Mucosa of stomach (tissue), 1 donor: ENCODE data around the gene CD52.
"Not testable (repeated sequence)": the region's sequence is repeated elsewhere in the genome, so short reads cannot be mapped to it uniquely, and the experiment has no call there.

Experiments used
- H3K27me3 ChIP-seq: one replicate; pipeline ENCODE4 v1.7.0; 2013; ENCODE audit warnings: mild to moderate bottlenecking, low read length; ENCODE audit not compliant: control insufficient read depth, insufficient read depth
- H3K36me3 ChIP-seq: one replicate; pipeline ENCODE4 v1.7.0; 2013; ENCODE audit warnings: low read length; ENCODE audit not compliant: control insufficient read depth, insufficient read depth
- H3K4me1 ChIP-seq: one replicate; pipeline ENCODE4 v1.7.0; 2013; ENCODE audit warnings: mild to moderate bottlenecking, low read length; ENCODE audit not compliant: control insufficient read depth, insufficient read depth
- H3K4me3 ChIP-seq: one replicate; pipeline ENCODE4 v1.7.0; 2013; ENCODE audit warnings: low read length
- H3K9ac ChIP-seq: one replicate; pipeline ENCODE4 v1.7.0; 2013; ENCODE audit warnings: mild to moderate bottlenecking, low read length, moderate library complexity
- H3K9me3 ChIP-seq: one replicate; pipeline ENCODE4 v1.7.0; 2013; ENCODE audit warnings: mild to moderate bottlenecking, low read length, moderate library complexity; ENCODE audit not compliant: control insufficient read depth
- donor health status: Pancreatic carcinoma.

CD52 gene

DNA sequence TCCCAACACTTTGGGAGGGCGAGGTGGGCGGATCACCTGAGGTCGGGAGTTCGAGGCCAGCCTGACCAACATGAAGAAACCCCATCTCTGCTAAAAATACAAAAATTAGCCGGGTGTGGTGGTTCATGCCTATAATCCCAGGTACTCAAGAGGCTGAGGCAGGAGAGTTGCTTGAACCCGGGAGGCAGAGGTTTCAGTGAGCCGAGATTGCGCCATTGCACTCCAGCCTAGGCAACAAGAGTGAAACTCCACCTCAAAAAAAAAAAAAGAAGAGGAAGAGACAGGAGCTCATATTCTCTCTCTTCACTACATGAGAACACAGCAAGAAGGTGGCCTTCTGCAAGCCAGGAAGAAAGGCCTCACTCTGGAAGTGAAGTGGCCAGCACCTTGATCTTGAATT is 15.6 kb downstream of the CD52 start:
- H3K4me3 ChIP-seq, H3K9ac ChIP-seq, H3K36me3 ChIP-seq, H3K27me3 ChIP-seq, H3K4me1 ChIP-seq, H3K9me3 ChIP-seq: not testable (repeated sequence)

DNA sequence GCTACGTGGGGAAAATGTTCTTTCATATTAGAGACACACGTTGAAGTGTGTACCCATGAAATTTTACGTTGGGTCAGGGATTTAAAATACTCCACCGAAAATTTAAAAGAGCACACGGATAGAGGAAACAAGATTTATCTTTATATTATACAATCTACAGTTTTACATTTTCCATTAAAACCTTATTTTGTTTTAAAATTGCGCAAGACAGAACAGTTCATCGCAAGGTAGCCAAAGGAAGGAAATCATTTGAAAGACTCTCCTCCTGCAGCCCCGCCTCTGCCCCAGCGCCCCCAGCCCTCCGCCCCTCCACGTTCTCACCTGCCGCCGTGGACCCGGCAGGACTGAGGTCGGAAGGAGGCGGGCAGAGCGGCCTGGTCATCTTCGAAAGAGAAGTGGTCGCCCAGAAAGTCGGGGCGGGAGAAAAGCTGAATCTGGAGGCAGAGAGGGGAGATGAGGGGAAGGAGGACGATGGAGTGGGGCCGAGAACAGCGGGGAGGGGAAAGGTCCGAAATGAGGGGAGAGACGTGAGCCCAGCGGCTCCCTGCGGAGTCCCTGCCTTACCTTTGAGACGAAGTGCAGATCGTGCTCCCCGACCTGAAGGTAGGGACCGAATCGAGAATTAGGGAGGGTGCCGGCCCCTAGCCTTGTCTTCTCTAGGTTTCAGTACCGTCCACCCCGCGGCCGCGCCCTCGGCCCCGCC is 18.2 kb downstream of the CD52 start:
- Histone ChIP-seq H3K4me1 (no peaks in the 10 kb centered on the region), H3K4me3 (peak overlapping the region; percentile 0), H3K36me3 (no peaks in the 10 kb centered on the region), H3K9me3 (no peaks in the 10 kb centered on the region), H3K9ac (peak overlapping the region; percentile 41), H3K27me3 (no peaks in the 10 kb centered on the region)

DNA sequence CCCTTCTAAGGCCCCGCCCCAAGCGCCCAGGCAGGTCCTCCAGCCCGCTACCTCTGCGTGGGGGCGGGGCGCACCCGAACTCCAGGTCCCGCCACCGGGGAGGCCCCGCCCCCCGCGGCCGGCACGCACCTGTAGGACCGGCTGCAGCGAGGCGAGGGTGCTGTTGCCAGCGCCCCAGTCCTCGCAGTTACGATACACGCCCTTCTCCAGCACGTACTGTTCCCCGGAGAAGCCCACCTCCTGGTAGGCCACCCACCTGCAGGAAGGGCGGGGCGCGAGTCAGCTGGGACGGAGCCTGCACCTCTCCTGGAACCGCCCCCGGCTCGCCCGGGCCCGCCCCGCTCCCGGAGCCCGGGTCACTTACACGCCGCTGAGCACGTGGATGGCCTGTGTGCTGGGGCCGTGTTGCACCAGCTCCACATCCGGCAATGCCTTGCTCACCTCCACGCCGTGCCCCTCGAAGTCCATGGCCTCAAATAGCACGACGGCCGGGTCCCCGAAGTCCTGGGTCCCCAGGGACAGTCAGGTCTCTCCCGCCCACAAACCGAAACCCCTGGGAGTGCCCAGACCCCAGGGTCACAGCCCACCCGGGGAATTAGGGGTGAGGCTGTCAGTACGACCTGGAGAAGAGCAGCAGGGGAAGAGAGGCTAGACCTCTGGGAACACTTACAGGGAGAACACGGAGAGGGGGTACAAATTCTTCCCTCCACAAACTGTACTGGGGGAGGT is 18.9 kb downstream of the CD52 start:
- Histone ChIP-seq H3K9ac (no peak overlapping the region), H3K27me3 (no peaks in the 10 kb centered on the region), H3K9me3 (no peaks in the 10 kb centered on the region), H3K4me1 (no peaks in the 10 kb centered on the region), H3K36me3 (no peaks in the 10 kb centered on the region), H3K4me3 (peak overlapping the region; percentile 0)

DNA sequence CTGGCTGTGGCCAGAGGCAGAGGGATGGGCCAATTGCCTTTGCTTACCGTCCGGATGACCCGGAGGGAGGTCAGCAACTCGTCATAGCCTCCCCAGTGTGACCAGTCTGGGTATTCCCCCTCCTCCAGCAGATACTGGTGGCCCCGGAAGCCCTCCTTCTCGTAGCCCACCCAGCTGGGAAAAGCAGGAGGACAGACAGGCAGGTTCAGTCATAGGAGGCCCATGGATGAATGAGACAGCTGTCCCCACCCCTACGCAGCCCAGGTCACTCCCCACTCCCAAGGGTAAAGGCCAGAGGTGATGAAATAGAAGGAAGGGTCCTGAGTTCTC is 19.4 kb downstream of the CD52 start:
- Histone ChIP-seq H3K27me3 (no peaks in the 10 kb centered on the region), H3K4me1 (no peaks in the 10 kb centered on the region), H3K4me3 (no peak overlapping the region), H3K36me3 (no peaks in the 10 kb centered on the region), H3K9me3 (no peaks in the 10 kb centered on the region), H3K9ac (no peak overlapping the region)

DNA sequence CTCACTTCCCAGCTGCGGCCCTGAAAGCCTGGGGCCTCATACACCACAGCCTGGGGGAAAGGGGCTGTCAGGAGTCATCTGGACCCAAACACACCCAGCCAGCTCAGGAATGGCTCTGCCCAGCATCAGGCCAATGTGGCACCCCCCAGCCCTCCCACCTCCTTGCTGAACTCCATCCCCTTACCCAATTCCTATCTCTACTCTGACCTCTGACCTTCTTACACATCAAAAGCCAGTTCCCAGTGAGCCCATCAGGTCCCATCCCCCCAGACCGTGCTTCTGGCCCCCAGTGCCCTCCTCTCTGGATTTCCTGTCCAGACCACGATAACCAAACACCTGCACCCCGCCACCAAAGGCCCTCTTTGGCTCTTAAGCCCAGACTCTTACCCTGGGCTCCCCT is 19.9 kb downstream of the CD52 start:
- Histone ChIP-seq H3K9me3 (no peaks in the 10 kb centered on the region), H3K36me3 (no peaks in the 10 kb centered on the region), H3K4me3 (no peak overlapping the region), H3K27me3 (no peaks in the 10 kb centered on the region), H3K9ac (no peak overlapping the region), H3K4me1 (no peaks in the 10 kb centered on the region)

DNA sequence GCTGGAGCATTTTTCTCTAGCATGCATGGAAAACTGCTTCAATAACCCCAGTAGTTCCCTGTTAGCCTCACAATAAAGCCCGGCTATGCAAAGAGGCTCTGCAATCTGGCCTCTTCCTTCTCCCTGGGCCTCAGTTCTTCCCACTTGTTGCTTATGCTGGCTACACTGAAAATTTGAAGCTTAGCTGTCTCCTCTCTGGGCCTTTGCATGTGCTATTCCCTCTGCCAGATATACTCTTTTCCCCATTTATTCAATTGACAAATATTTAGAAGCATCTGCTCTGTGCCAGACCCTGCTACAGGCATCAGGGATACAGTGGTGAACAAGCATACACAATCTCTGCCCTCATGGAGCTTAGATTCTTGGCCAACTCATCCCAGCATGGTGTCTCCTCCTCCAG is 20.9 kb downstream of the CD52 start:
- Histone ChIP-seq H3K36me3 (no peaks in the 10 kb centered on the region), H3K9me3 (no peaks in the 10 kb centered on the region), H3K9ac (no peak overlapping the region), H3K4me3 (no peak overlapping the region), H3K4me1 (no peaks in the 10 kb centered on the region), H3K27me3 (peaks cover 2% of the 10 kb centered on the region)

DNA sequence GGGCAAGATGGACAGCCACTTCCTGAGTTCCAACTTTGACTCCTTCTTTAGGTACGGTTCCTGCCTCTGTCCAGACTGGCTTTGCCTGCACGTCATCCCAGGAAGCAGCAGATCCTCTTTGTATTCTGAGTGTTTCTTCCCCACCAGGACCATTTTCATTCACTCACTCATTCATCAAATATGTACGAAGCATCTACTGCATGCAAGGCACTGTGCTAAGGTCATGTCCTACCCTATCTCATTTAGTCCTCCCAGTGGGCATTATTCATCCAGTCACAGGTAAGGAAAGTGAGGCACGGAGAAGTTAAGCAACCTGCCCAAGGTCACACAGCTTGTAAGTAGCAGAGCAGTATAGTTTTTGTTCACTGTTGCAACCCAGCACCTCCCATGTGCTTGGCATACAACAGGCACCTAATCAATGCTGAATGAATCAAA is 22.3 kb downstream of the CD52 start:
- H3K9ac ChIP-seq = no peak overlapping the region
- no peak overlapping the region for H3K4me3 ChIP-seq
- no peaks in the 10 kb centered on the region for H3K36me3 ChIP-seq
- no peaks in the 10 kb centered on the region for H3K4me1 ChIP-seq
- H3K9me3 ChIP-seq = no peaks in the 10 kb centered on the region
- peaks cover 12% of the 10 kb centered on the region for H3K27me3 ChIP-seq

DNA sequence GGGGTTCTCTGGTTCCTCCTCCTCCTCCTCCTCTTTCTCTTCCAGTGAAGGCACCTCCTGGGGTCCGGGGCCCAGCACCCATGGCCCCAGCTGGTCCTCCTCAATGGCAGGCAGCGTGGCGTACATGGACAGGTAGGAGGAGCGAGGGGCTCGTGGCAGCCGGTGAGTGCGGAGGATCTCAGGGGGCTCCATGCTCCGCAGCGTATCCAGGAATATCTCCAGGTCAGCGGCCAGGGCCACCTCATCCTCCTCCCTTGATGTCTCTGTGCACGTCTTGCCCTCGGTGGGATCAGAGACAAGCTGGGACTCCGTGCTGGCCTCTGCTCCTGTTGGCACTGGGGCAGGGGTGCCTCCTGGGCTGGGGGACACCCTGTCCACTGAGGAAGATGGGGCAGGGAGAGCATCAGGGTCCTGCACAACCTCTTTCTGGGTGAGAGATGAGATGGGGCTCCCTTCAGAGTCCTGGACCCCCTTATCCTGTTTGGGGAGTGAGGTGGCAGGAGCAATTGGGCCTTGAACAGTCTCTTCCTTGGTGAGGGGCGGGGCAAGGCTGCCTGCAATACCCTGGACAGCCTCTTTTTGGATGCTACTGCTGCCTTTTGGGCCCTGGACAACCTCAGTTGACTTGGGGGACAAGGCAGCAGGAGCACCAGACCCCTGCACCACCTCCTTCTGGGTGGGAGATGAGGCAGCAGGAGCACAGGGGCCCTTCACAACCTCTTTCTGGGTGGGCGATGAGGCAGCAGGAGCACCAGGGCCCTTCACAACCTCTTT is 26.6 kb downstream of the CD52 start:
- H3K9me3 ChIP-seq = no peaks in the 10 kb centered on the region
- no peaks in the 10 kb centered on the region for H3K36me3 ChIP-seq
- H3K4me1 ChIP-seq = no peaks in the 10 kb centered on the region
- H3K4me3 ChIP-seq = no peak overlapping the region
- peaks cover 12% of the 10 kb centered on the region for H3K27me3 ChIP-seq
- no peak overlapping the region for H3K9ac ChIP-seq

DNA sequence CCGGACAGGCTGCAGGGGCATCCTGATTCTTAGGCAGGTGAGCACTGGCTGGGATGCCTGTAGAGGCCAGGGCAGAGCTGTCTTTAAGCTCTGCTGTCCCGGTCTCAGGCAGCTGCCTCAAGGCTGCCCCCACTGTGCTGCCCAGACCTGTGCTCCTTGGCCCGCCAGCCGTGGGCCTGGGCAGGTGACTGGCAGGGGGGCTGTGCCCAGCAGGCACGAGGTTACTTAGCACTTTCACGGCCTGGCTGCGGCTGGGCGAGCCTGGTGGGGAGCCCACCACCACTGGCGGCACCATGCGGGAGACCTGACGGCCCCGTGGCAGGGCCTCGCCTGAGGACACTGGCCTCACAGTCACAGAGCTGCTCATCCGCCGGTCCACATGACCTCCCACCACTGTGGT is 28.0 kb downstream of the CD52 start:
- Histone ChIP-seq H3K36me3 (no peaks in the 10 kb centered on the region), H3K4me3 (no peak overlapping the region), H3K9ac (no peak overlapping the region), H3K4me1 (peaks cover 3% of the 10 kb centered on the region), H3K27me3 (peaks cover 12% of the 10 kb centered on the region), H3K9me3 (no peaks in the 10 kb centered on the region)

DNA sequence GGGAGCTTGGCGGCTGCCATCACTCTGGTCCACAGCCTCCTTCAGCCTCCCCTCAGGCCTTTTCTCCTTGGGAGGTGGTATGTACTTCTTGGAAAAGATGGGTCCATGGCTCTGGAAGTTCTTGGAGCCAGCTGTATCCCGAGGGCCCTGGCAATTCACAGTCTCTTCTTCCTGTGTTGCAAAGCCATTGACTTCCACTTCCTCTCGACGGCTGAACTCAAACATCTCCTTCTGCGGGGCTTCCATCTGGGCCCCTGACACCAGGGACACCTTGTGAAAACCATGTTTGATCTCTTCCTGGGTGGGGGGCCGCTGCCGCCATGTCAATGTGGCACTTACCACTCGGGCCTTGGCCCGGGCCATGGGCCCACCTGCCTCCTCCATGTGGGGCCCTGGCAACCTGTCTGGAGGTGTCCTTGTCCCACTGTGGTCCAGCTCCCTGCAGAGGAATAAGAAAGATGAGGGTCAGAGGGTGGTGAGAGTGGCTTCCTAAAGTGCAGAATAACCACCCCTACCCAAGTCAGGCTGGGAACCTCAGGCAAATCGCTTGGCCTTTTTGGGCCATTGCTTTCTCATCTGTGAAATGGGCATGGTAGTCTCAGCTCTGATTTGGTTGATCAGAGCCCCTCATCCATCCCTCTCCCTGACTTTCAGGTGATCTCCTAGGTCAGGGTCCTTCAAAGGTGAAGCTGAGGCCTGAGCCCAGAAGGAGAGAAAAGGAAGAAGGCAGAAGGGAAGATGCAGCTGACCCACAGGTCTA is 28.7 kb downstream of the CD52 start:
- peaks cover 10% of the 10 kb centered on the region for H3K4me1 ChIP-seq
- no peaks in the 10 kb centered on the region for H3K36me3 ChIP-seq
- H3K4me3 ChIP-seq = no peak overlapping the region
- H3K9me3 ChIP-seq = no peaks in the 10 kb centered on the region
- H3K27me3 ChIP-seq = peaks cover 12% of the 10 kb centered on the region
- no peak overlapping the region for H3K9ac ChIP-seq

DNA sequence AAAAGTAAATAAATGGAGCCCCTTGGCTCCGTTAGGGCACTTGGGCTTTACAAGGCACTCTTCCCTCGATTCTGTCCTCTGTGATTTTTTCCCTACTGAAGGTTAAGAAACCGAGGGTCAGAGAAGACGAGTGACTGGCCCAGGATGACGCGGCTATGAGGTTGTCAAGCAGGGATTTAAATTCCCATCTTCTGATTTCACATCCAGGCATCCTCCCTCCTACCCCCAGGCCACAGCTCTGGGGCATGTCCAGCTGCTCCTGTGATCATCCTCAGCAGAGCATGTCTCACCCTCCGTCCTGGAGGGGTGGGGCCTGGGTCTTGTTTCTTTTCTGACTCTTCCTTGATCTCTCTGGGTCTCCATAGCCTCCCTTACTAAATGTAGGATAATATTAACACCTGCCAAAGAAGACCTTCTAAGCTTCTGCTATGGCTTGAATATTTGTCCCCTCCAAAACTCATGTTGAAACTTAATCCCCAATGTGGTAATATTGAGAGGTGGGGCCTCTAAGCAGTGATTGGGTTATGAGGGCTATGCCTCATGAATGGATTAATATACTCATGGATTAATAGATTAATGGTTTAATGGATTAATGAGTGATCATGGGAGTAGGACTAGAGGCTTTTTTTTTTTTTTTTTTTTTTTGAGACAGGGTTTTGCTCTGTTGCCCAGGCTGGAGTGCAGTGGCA is 31.6 kb downstream of the CD52 start:
- Histone ChIP-seq H3K9me3 (no peaks in the 10 kb centered on the region), H3K36me3 (no peaks in the 10 kb centered on the region), H3K4me3 (no peak overlapping the region), H3K4me1 (peaks cover 30% of the 10 kb centered on the region), H3K9ac (no peak overlapping the region), H3K27me3 (peaks cover 4% of the 10 kb centered on the region)
